ENCODE data around the gene CLIC4.

The CLIC4 gene

DNA sequence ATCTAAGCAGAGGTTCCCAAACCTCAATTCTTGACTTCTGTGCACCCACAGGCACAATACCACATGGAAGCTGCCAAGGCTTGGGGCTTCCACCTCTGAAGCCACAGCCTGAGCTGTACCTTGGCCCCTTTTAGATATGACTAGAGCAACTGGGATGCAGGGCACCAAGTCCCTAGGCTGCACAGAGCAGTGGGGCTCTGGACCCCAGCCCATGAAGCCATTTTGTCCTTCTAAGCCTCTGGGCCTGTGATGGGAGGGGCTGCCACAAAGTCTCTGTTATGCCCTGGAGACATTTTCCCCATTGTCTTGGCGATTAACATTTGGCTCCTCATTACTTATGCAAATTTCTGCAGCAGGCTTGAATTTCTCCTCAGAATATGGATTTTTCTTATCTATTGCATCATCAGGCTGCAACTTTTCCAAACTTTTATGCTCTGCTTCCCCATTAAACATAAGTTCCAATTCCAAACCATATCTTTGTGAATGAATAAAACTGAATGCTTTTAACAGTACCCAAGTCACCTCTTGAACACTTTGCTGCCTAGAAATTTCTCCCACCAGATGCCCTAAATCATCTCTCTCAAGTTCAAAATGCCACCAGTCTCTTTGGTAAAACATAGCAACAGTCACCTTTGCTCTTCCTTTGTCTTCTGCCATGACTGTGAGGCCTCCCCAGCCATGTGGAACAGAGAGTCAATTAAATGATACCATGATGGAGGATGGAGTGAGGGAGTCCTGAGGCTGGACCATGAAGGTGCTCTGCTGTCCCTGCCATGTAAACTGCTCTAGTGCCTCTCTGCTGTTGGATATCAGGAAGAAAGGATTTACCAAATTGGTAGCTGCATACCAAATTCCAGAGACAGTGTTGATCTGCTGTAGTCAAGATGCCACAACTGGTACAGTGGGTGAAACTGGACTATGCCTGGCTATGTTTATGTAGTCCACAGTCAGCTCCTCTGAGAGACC, 147.2 kb downstream of the CLIC4 start:
- TF ChIP-seq TCF4 (CRISPR knock-in tag; IDR thresholded peaks at IDR 0.05; ENCODE audit: borderline replicate concordance) = no peak
- no peak for TF ChIP-seq ZFP30 (CRISPR knock-in tag; IDR thresholded peaks at IDR 0.05)
- TF ChIP-seq ZNF565 (CRISPR knock-in tag; conservative IDR thresholded peaks at IDR 0.05; ENCODE audit: low read depth) = no peak
- TF ChIP-seq TOX (CRISPR knock-in tag; IDR thresholded peaks at IDR 0.05; ENCODE audit: borderline replicate concordance) = no peak
- no peak for TF ChIP-seq ZNF8 (CRISPR knock-in tag; IDR thresholded peaks at IDR 0.05)
- TF ChIP-seq, protein P1, sequence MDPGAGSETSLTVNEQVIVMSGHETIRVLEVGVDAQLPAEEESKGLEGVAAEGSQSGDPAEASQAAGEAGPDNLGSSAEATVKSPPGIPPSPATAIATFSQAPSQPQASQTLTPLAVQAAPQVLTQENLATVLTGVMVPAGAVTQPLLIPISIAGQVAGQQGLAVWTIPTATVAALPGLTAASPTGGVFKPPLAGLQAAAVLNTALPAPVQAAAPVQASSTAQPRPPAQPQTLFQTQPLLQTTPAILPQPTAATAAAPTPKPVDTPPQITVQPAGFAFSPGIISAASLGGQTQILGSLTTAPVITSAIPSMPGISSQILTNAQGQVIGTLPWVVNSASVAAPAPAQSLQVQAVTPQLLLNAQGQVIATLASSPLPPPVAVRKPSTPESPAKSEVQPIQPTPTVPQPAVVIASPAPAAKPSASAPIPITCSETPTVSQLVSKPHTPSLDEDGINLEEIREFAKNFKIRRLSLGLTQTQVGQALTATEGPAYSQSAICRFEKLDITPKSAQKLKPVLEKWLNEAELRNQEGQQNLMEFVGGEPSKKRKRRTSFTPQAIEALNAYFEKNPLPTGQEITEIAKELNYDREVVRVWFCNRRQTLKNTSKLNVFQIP (CRISPR knock-in tag; IDR thresholded peaks at IDR 0.05; ENCODE audit: borderline replicate concordance, low read depth) = no peak
- TF ChIP-seq SNAI2 (CRISPR knock-in tag; IDR thresholded peaks at IDR 0.05) = no peak
- TF ChIP-seq, protein P2, sequence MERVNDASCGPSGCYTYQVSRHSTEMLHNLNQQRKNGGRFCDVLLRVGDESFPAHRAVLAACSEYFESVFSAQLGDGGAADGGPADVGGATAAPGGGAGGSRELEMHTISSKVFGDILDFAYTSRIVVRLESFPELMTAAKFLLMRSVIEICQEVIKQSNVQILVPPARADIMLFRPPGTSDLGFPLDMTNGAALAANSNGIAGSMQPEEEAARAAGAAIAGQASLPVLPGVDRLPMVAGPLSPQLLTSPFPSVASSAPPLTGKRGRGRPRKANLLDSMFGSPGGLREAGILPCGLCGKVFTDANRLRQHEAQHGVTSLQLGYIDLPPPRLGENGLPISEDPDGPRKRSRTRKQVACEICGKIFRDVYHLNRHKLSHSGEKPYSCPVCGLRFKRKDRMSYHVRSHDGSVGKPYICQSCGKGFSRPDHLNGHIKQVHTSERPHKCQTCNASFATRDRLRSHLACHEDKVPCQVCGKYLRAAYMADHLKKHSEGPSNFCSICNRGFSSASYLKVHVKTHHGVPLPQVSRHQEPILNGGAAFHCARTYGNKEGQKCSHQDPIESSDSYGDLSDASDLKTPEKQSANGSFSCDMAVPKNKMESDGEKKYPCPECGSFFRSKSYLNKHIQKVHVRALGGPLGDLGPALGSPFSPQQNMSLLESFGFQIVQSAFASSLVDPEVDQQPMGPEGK (CRISPR knock-in tag; IDR thresholded peaks at IDR 0.05; ENCODE audit: borderline replicate concordance) = no peak
- TF ChIP-seq, protein P3, sequence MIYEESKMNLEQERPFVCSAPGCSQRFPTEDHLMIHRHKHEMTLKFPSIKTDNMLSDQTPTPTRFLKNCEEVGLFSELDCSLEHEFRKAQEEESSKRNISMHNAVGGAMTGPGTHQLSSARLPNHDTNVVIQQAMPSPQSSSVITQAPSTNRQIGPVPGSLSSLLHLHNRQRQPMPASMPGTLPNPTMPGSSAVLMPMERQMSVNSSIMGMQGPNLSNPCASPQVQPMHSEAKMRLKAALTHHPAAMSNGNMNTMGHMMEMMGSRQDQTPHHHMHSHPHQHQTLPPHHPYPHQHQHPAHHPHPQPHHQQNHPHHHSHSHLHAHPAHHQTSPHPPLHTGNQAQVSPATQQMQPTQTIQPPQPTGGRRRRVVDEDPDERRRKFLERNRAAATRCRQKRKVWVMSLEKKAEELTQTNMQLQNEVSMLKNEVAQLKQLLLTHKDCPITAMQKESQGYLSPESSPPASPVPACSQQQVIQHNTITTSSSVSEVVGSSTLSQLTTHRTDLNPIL (CRISPR knock-in tag; IDR thresholded peaks at IDR 0.05; ENCODE audit: low read depth) = no peak
- TF ChIP-seq ARNTL (CRISPR knock-in tag; IDR thresholded peaks at IDR 0.05; ENCODE audit: borderline replicate concordance, low read depth) = no peak
- TF ChIP-seq RARB (CRISPR knock-in tag; IDR thresholded peaks at IDR 0.05) = no peak
- TF ChIP-seq, protein P4, sequence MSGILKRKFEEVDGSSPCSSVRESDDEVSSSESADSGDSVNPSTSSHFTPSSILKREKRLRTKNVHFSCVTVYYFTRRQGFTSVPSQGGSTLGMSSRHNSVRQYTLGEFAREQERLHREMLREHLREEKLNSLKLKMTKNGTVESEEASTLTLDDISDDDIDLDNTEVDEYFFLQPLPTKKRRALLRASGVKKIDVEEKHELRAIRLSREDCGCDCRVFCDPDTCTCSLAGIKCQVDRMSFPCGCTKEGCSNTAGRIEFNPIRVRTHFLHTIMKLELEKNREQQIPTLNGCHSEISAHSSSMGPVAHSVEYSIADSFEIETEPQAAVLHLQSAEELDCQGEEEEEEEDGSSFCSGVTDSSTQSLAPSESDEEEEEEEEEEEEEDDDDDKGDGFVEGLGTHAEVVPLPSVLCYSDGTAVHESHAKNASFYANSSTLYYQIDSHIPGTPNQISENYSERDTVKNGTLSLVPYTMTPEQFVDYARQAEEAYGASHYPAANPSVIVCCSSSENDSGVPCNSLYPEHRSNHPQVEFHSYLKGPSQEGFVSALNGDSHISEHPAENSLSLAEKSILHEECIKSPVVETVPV (CRISPR knock-in tag; IDR thresholded peaks at IDR 0.05) = no peak
- ATAC-seq = no peak

DNA sequence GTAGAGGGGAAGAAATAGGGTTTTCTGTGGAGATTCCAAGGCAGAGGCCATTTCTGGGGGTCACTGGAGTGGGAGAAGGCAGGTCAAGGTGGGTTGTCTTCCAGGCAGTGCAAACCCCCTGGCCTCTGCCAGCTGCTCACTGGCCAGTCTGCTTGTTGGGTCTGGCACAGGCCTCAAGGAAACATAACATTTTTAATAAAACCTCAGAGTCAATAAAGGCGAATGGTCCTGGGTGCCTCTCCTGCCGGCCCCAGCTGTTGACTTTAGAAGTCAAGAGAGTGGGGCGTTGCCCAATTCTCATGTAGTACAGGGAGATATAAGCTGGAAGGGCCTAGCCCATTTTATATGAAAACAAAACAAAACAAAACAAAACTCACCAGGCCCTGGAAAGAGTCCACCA, 148.2 kb downstream of the CLIC4 start:
- no peak for TF ChIP-seq ESRRG (CRISPR knock-in tag; IDR thresholded peaks at IDR 0.05)
- TF ChIP-seq RARB (CRISPR knock-in tag; IDR thresholded peaks at IDR 0.05) = no peak
- TF ChIP-seq OSR1 (CRISPR knock-in tag; IDR thresholded peaks at IDR 0.05) = no peak
- no peak for ATAC-seq
